CD1c-positive myeloid dendritic cell (primary cell): Measurements from ENCODE around the gene GAA.

ENCODE experiments used
- DNase-seq: peaks from one replicate; pipeline ENCODE4 v3.0.0-alpha.2; 2016; ENCODE audit errors: extremely low spot score

Gene GAA

GRCh38 chr17:80104321-80104955 is 3.1 kb downstream of the GAA start:
- DNase-seq: no peak

GRCh38 chr17:80104956-80105375 is 3.6 kb downstream of the GAA start:
- DNase-seq: no peak

GRCh38 chr17:80105762-80106161 is 4.4 kb downstream of the GAA start:
- DNase-seq: no peak

- no peak for DNase-seq
Measured at GRCh38 chr17:80106176-80106575, 4.8 kb downstream of the GAA start.

- DNase-seq: no peak
Measured at GRCh38 chr17:80106751-80107150, 5.4 kb downstream of the GAA start.

- DNase-seq: no peak
Measured at GRCh38 chr17:80107231-80108021, 6.0 kb downstream of the GAA start.

GRCh38 chr17:80108036-80108971 is 6.9 kb downstream of the GAA start:
- DNase-seq: no peak

GRCh38 chr17:80109066-80109660 is 7.8 kb downstream of the GAA start:
- no peak for DNase-seq

- no peak for DNase-seq
Measured at GRCh38 chr17:80109713-80110446, 8.5 kb downstream of the GAA start.

GRCh38 chr17:80110447-80110812 is 9.0 kb downstream of the GAA start:
- DNase-seq: no peak

GRCh38 chr17:80110927-80111701 is 9.7 kb downstream of the GAA start:
- no peak for DNase-seq

- no peak for DNase-seq
Measured at GRCh38 chr17:80111702-80112470, 10.5 kb downstream of the GAA start.

GRCh38 chr17:80112471-80113032 is 11.2 kb downstream of the GAA start:
- DNase-seq: no peak

- no peak for DNase-seq
Measured at GRCh38 chr17:80113033-80113484, 11.7 kb downstream of the GAA start.

- DNase-seq: no peak
Measured at GRCh38 chr17:80114758-80115157, 13.4 kb downstream of the GAA start.

GRCh38 chr17:80115159-80115558 is 13.8 kb downstream of the GAA start:
- DNase-seq: no peak

GRCh38 chr17:80116276-80116920 is 15.0 kb downstream of the GAA start:
- no peak for DNase-seq

- no peak for DNase-seq
Measured at GRCh38 chr17:80116921-80117380, 15.6 kb downstream of the GAA start.
